MG63 (cell line): ENCODE results near the gene FARS2. TPM values are rescaled to one million over a fixed set of nuclear protein-coding genes. Genes with fewer than 3 reads are reported as not detected.
"Not testable (repeated sequence)": the region's sequence is repeated elsewhere in the genome, so short reads cannot be mapped to it uniquely, and the experiment has no call there.

Experiments
- DNase-seq: peaks from one replicate; pipeline ENCODE4 v3.0.0-alpha.2; 2020
- H3K27me3 ChIP-seq: fragments of 250-450 bp; sonication (Bioruptor Pico); 2 replicates; pipeline ENCODE4 v1.5.1; 2020; ENCODE audit warnings: mild to moderate bottlenecking, moderate library complexity
- H3K36me3 ChIP-seq: fragments of 250-450 bp; sonication (Bioruptor Pico); 2 replicates; pipeline ENCODE4 v1.5.1; 2020; ENCODE audit warnings: mild to moderate bottlenecking, moderate library complexity
- H3K4me3 ChIP-seq: fragments of 250-450 bp; sonication (Bioruptor Pico); 2 replicates; pipeline ENCODE4 v1.5.1; 2020; ENCODE audit warnings: mild to moderate bottlenecking, moderate library complexity
- H3K9me3 ChIP-seq: fragments of 250-450 bp; sonication (Bioruptor Pico); 2 replicates; pipeline ENCODE4 v1.5.1; 2020; ENCODE audit warnings: mild to moderate bottlenecking, moderate library complexity
- total RNA-seq: library from RNA; depleted of rRNA; stranded (reverse); fragments of >200 nt; shearing (Covaris generic); gene quantifications from 2 replicates; pipeline ENCODE4 v1.2.3, GENCODE V29; 2014; ENCODE audit warnings: low replicate concordance

FARS2 gene
- total RNA-seq, 1 experiment from 2014 or later = 17.3 TPM

DNA sequence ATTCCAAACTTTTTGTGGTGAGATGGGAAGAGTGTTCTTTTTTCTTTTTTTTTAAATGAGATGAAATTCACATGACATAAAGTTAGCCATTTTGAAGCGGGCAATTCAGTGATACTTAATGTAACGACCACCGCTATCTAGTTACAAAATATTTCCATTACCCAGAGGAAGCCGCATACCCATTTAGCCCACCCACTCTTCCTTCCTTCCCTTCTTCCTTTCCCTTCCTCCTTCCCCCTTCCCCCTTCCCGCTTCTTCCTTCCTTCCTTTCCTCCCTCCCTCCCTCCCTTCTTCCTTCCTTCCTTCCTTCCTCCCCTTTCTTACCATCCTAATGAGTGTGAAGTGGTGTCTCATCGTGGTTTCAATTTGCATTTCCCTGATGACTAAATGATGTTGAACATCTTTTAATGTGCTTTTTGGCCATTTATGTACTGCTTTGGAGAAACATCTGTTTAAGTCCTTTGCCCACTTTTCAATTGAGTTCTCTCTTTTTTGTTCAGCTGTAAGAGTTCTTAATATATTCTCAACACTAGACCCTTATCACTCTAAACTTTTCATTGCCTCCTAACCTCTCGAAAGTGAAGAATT, 371.1 kb downstream of the FARS2 start:
- Histone ChIP-seq H3K4me3 (no peak overlapping the region), H3K9me3 (no peaks in the 10 kb centered on the region), H3K27me3 (no peaks in the 10 kb centered on the region), H3K36me3 (no peaks in the 10 kb centered on the region)
- DNase-seq = no peak

GRCh38 chr6:5634525-5634924, 373.2 kb downstream of the FARS2 start:
- H3K9me3 ChIP-seq = no peaks in the 10 kb centered on the region
- no peak for DNase-seq

GRCh38 chr6:5636210-5637030, 375.1 kb downstream of the FARS2 start:
- Histone ChIP-seq H3K9me3 (peaks cover 8% of the 10 kb centered on the region), H3K27me3 (no peaks in the 10 kb centered on the region), H3K4me3 (no peak overlapping the region), H3K36me3 (no peaks in the 10 kb centered on the region)
- no peak for DNase-seq

More at GRCh38 chr6:5634525-5634924, 373.2 kb downstream of the FARS2 start:
- H3K4me3 ChIP-seq = no peak overlapping the region
- H3K27me3 ChIP-seq = no peaks in the 10 kb centered on the region
- no peaks in the 10 kb centered on the region for H3K36me3 ChIP-seq

GRCh38 chr6:5637714-5638113, 376.4 kb downstream of the FARS2 start:
- no peak for DNase-seq
- no peaks in the 10 kb centered on the region for H3K27me3 ChIP-seq
- no peaks in the 10 kb centered on the region for H3K36me3 ChIP-seq
- peaks cover 8% of the 10 kb centered on the region for H3K9me3 ChIP-seq
- H3K4me3 ChIP-seq = no peak overlapping the region

- no peaks in the 10 kb centered on the region for H3K36me3 ChIP-seq
- peaks cover 8% of the 10 kb centered on the region for H3K9me3 ChIP-seq
- no peak overlapping the region for H3K4me3 ChIP-seq
- DNase-seq = no peak
- H3K27me3 ChIP-seq = no peaks in the 10 kb centered on the region
Observed at GRCh38 chr6:5638666-5639065, 377.4 kb downstream of the FARS2 start.

- no peaks in the 10 kb centered on the region for H3K27me3 ChIP-seq
- DNase-seq = no peak
- no peaks in the 10 kb centered on the region for H3K36me3 ChIP-seq
- H3K9me3 ChIP-seq = peaks cover 8% of the 10 kb centered on the region
- no peak overlapping the region for H3K4me3 ChIP-seq
Observed at GRCh38 chr6:5639193-5639592, 377.9 kb downstream of the FARS2 start.

DNA sequence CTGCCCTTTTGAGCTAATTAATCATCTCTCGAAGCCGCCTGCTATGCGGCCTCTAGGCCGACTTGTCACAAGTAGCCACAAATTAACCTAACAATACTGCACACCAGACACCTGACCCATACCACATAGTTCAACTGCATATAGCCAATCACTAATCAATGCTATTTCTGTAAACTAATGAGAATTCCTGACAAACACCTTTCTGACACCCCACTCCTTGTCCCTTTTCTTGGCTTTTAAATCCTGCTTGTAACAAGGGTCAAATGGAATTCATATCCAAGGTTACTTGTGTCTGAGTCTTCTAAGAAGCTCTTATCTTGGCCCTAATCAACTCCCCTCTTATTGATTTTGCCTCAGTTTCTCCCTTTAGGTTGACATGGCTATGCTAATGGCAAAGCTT, 379.3 kb downstream of the FARS2 start:
- Histone ChIP-seq H3K9me3 (peaks cover 8% of the 10 kb centered on the region), H3K36me3 (no peaks in the 10 kb centered on the region), H3K27me3 (no peaks in the 10 kb centered on the region), H3K4me3 (no peak overlapping the region)
- DNase-seq = no peak

DNA sequence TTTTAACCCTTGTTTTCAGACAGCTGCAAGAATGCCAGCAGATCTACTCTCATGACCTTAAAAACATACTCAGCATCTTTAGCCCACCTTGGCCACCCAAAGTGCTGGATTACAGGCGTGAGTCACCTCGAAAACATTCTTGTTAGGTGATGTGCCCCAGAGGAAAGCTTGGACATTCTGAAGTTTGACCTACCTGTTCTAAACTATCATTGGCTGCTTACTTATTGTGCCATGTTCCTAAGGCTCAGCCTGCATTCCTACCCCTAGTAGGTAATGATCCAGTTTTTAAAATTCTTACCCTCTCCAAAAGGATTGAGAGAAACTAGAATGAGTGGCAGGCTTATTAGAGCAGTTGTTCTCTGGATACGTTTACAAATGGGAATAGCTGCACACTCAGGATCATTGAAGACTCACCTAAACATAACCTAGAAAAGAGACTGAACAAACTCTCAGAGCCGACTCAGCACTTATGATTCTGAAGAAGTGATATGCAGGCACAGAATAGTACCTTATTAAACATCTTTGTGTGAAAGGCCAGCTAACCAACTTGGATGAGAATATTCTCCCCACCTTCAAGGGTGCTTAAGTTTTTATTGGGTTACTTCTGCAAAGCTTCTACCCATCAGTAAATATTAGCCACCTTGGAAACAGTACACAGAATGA, 383.3 kb downstream of the FARS2 start:
- Histone ChIP-seq H3K36me3 (no peaks in the 10 kb centered on the region), H3K9me3 (peaks cover 7% of the 10 kb centered on the region), H3K4me3 (no peak overlapping the region), H3K27me3 (no peaks in the 10 kb centered on the region)
- DNase-seq = no peak

DNA sequence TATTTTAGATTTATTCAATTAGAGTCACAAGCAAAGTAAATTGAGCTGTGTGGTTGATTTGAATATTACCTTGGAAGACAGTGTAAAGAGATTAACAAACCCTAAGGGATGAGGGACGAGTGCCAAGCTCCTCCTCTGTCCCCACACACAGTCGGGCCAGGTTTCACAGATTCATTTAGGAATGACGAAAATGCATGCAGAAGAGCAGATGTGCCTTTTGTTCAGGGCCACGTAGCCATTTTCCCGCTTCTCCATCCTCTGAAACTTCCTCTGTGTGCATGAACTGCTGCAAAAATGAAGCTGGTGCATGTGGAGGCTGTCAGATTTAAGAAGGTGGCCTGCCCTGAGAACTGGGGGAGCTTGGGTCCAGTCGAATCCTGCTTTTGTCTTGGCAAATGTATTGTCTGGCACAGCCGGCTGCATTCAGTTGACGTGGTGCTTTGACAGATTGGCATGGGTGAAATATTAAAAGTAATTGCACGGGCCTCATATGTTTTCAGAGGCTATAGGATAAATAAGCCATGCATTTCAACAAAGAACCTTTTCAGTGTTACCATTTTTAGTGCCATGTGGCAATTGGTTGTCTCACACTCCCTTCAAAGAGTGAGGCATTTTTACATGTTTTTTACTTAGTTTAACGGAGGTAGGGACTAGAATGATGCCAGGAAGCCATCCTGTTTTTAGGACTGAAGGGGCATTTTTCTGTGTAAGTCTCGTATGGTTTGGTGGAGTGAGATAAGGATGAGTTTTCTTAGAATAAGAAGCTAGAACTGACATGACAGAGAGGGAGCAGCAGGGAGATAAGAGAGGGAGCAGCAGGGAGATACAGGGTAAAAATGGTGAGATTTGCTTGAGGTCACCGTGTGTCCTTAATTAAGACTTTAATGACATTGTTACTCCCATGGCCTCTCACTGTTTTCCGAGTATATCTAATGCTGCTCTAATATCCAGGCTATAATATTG, 384.3 kb downstream of the FARS2 start:
- DNase-seq = no peak
- Histone ChIP-seq H3K27me3 (no peaks in the 10 kb centered on the region), H3K4me3 (no peak overlapping the region)

GRCh38 chr6:5652406-5653137, 391.3 kb downstream of the FARS2 start:
- H3K36me3 ChIP-seq = no peaks in the 10 kb centered on the region

More for the DNA sequence above, 384.3 kb downstream of the FARS2 start:
- H3K36me3 ChIP-seq = no peaks in the 10 kb centered on the region
- peaks cover 3% of the 10 kb centered on the region for H3K9me3 ChIP-seq

GRCh38 chr6:5653801-5654200, 392.5 kb downstream of the FARS2 start:
- Histone ChIP-seq H3K36me3 (no peaks in the 10 kb centered on the region), H3K27me3 (no peaks in the 10 kb centered on the region), H3K9me3 (no peaks in the 10 kb centered on the region), H3K4me3 (no peak overlapping the region)
- DNase-seq = no peak

More at GRCh38 chr6:5652406-5653137, 391.3 kb downstream of the FARS2 start:
- DNase-seq = no peak
- Histone ChIP-seq H3K27me3 (no peaks in the 10 kb centered on the region), H3K4me3 (no peak overlapping the region), H3K9me3 (no peaks in the 10 kb centered on the region)

DNA sequence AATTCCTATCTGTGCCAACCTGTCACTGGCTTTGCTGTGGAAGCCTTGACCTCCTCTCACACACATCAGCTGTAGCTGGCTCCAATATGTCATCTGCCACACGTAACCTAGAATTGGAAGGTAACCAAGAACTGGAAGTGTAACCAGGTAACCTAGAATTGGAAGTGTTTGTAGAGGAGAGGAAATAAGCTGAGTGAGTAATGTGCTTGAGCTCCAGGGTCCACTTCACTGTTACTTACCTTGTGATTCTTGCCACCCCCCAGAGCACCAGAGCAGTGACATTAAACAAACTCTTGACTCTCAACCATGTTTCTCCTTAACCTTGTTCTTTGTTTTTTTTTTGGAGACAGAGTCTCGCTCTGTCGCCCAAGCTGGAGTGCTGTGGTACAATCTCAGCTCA, 394.9 kb downstream of the FARS2 start:
- H3K4me3 ChIP-seq = no peak overlapping the region
- no peaks in the 10 kb centered on the region for H3K9me3 ChIP-seq
- H3K36me3 ChIP-seq = no peaks in the 10 kb centered on the region

DNA sequence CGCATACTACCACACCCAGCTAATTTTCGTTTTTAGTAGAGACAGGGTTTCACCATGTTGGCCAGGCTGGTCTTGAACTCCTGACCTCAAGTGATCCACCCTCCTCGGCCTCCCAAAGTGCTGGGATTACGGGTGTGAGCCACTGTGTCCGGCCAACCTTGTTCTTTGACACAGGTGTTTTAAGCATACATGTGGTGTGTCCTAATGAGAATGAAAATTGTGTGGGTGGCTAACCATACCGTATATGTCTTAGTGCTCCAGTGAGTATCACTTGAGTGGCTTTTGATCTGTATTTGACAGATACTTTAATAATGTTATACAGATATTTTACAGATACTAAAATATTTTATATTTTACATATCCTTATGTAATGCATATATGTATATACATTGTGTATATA, 395.4 kb downstream of the FARS2 start:
- DNase-seq, H3K4me3 ChIP-seq, H3K36me3 ChIP-seq, H3K27me3 ChIP-seq, H3K9me3 ChIP-seq: not testable (repeated sequence)

More for the DNA sequence above, 394.9 kb downstream of the FARS2 start:
- DNase-seq = no peak
- H3K27me3 ChIP-seq = no peaks in the 10 kb centered on the region

DNA sequence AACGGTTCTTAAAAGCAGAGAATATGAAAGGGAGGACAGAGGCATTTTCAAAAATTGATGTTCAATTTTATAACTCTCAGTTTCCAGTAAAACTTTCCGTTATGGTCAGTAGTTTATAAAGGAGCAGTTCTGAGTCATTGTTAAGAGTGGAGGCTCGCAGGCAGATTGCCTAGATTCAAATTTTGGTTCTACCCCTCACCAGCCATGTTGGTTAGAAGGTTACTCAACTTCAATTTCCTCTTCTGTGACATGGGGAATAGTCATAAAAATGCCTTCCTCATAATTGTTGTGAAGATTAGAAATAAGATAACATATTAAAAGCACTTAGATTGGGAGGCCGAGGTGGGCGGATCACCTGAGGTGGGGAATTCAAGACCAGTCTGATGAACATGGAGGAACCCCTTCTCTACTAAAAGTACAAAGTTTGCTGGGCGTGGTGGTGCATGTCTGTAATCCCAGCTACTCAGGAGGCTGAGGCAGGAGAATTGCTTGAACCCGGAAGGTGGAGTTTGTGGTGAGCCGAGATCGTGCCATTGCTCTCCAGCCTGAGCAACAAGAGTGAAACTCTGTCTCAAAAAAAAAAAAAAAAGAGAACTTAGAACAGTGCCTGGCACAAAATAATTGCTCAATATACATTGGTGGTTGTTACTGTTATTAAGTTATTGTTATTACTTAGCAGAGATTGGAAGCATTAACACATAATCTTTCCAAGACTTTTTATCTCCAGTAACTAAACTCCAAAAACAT, 396.5 kb downstream of the FARS2 start:
- no peaks in the 10 kb centered on the region for H3K9me3 ChIP-seq
- DNase-seq = peak; percentile 30
- no peak overlapping the region for H3K4me3 ChIP-seq
- H3K27me3 ChIP-seq = no peaks in the 10 kb centered on the region
- no peaks in the 10 kb centered on the region for H3K36me3 ChIP-seq

DNA sequence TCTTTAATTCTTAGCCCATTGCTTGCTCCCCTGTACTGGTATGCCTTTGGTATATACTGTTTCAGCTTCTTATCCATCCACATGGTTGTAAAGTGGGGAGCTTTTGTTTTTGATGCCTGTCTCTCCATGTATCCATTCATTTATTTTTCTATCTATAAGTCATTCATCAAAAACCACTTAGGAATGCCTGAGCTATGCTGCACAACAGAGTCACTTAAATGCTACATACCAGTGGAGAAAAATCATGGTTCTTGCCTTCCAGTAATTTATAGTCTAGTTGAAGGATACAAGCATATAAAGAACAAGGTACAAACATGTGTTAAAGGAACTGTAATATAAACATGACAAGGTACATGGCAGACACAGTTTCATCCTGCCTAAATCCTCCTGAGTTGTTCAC, 398.2 kb downstream of the FARS2 start:
- no peaks in the 10 kb centered on the region for H3K36me3 ChIP-seq
- no peak overlapping the region for H3K4me3 ChIP-seq
- H3K9me3 ChIP-seq = no peaks in the 10 kb centered on the region
- H3K27me3 ChIP-seq = no peaks in the 10 kb centered on the region
- no peak for DNase-seq
